ENCODE data around the gene NAALADL2. TPM values are rescaled to one million over a fixed set of nuclear protein-coding genes. Genes with fewer than 3 reads are reported as not detected.

The NAALADL2 gene
- total RNA-seq, 4 donors from 2014 or later, result 0.36 to 9.2 (median 0.63) TPM

DNA sequence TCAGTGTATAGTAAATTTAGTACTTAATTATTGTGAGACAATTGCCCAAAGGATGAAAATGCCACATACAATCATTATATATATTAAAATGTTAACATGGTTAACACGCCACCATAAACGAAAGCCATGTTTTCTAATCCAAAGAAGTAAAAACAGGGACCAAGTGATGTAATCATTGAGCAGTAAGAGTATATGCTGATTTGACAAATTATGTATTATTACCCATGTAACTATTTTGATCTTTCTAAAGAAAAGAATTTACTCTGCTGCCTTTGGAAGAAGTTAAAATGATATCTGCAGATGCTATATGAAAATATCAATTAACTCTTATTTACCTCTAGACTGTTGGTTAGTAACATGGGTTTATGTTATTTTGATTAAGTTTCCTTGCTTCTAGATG is 150.2 kb downstream of the NAALADL2 start:
- no peak for TF ChIP-seq POLR2A (IDR thresholded peaks at IDR 0.05)
- TF ChIP-seq, protein P1, sequence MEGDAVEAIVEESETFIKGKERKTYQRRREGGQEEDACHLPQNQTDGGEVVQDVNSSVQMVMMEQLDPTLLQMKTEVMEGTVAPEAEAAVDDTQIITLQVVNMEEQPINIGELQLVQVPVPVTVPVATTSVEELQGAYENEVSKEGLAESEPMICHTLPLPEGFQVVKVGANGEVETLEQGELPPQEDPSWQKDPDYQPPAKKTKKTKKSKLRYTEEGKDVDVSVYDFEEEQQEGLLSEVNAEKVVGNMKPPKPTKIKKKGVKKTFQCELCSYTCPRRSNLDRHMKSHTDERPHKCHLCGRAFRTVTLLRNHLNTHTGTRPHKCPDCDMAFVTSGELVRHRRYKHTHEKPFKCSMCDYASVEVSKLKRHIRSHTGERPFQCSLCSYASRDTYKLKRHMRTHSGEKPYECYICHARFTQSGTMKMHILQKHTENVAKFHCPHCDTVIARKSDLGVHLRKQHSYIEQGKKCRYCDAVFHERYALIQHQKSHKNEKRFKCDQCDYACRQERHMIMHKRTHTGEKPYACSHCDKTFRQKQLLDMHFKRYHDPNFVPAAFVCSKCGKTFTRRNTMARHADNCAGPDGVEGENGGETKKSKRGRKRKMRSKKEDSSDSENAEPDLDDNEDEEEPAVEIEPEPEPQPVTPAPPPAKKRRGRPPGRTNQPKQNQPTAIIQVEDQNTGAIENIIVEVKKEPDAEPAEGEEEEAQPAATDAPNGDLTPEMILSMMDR (IDR thresholded peaks at IDR 0.05 in 4 of 5, conservative IDR thresholded peaks at IDR 0.05 in 1 of 5), result no peak
- intact Hi-C loops (cut with DNase I; ENCODE audit: low total_unique reads) (no loop called here), in situ Hi-C loops (cut with MboI; ENCODE audit: low sequenced_read_pairs in 4 of 4) (no loop called here)
- Histone ChIP-seq H3K4me3 (no peak overlapping the region), H3K9me3 (no peaks in the 10 kb centered on the region), H3K27me3 (no peaks in the 10 kb centered on the region), H3K27ac (no peak overlapping the region), H3K36me3 (no peaks in the 10 kb centered on the region), H3K4me1 (no peaks in the 10 kb centered on the region)
- ATAC-seq, result no peak
- DNase-seq, result no peak

DNA sequence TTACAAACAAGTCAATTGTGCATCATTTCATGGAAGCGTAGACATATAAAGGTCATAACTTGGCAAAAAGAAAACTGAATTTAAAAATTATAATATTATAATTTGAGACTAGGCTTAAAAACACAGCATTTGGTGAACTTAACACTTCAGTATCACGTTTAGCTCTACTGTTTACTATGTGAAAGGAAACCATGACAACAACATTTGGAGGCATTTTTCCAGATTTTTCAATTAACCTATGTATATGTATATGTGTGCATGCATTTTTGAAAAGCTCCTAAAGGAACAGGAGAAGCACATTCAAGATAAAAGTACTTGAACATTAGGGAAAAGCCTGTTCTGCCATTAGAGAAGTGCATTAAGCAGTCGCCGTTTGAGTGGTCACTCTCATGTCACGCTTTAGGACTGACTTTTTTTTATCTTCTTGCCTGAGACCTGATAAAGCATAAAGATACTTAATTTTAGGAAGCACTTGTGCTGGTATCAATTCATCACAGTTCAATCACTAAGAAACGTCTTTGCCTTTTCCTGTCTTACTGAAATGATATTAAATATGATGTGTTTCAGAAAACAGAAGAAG is 156.0 kb downstream of the NAALADL2 start:
- H3K27me3 ChIP-seq, result no peaks in the 10 kb centered on the region
- DNase-seq (no peak), ATAC-seq (no peak)
- no peaks in the 10 kb centered on the region for H3K4me1 ChIP-seq
- no peak overlapping the region for H3K4me3 ChIP-seq
- TF ChIP-seq, protein P1 (IDR thresholded peaks at IDR 0.05 in 4 of 5, conservative IDR thresholded peaks at IDR 0.05 in 1 of 5), result no peak
- TF ChIP-seq POLR2A (IDR thresholded peaks at IDR 0.05), result no peak
- H3K36me3 ChIP-seq, result no peaks in the 10 kb centered on the region
- intact Hi-C loops (cut with DNase I; ENCODE audit: low total_unique reads) (no loop called here), in situ Hi-C loops (cut with MboI; ENCODE audit: low sequenced_read_pairs in 4 of 4) (no loop called here)
- no peaks in the 10 kb centered on the region for H3K9me3 ChIP-seq
- no peak overlapping the region for H3K27ac ChIP-seq

DNA sequence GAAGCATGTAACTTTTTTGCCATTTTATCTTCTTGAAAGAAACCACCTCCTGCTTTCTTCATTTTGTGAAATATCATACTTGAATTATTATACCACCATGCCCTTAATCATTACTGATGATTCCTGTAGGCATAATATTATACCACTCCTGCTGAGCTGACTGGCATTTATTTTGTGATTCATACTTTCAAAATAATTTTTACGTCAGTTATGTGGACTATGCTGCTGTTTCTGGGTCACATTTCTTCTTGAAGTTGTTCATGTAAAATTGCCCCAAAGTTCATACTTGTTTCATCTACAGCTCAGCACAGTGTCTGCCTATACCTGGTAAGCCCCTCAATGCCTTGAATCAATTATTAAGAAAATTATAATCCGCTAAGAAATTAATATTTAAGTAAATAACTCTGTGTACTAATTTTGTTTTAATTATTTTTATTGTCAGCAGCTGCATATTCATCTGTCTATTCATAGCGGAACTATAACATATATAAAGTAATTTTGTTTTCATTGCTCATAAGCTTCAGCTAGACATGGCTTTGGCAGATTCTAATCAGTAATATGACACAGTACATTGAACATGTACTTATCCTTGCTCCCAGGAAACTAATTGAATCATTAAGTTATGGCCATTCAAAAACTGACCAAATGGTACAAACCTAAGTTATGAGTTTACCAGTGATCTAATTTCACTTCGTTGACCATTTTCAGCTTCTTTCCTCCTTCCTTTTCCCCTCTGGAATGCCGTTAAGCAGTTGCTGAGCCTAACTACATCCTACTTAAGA is 160.0 kb downstream of the NAALADL2 start:
- DNase-seq (no peak), ATAC-seq (no peak)
- H3K27ac ChIP-seq, result no peak overlapping the region
- H3K9me3 ChIP-seq, result no peaks in the 10 kb centered on the region
- TF ChIP-seq, protein P1 (IDR thresholded peaks at IDR 0.05 in 4 of 5, conservative IDR thresholded peaks at IDR 0.05 in 1 of 5), result no peak
- TF ChIP-seq POLR2A (IDR thresholded peaks at IDR 0.05), result no peak
- in situ Hi-C loops (cut with MboI; ENCODE audit: low sequenced_read_pairs in 4 of 4), result no loop called here
- H3K36me3 ChIP-seq, result no peaks in the 10 kb centered on the region
- no peaks in the 10 kb centered on the region for H3K27me3 ChIP-seq
- no peaks in the 10 kb centered on the region for H3K4me1 ChIP-seq
- no peak overlapping the region for H3K4me3 ChIP-seq
- intact Hi-C loops (cut with DNase I; ENCODE audit: low total_unique reads), result no loop called here

DNA sequence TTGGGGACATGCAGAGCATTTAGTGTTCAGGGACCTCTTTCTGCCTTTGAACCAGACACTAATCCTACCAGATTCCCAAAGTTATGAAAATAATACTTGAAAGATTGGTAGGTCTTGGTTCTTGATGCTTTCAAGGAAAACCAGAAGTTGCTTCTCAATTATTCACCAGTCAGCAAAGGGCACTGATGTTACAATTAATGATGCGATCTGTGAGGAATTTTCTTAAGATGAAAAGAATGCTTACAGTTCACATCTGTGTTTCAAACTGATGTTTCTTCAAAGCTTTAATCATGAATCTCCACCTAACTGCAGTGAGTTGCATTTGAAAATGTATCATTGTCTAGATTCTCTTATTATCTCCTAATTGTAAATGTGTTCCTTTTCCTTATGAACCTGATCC is 161.0 kb downstream of the NAALADL2 start:
- no peak for DNase-seq
- no peak overlapping the region for H3K4me3 ChIP-seq
- no peaks in the 10 kb centered on the region for H3K27me3 ChIP-seq
- no peaks in the 10 kb centered on the region for H3K4me1 ChIP-seq
- no peak overlapping the region for H3K27ac ChIP-seq
- H3K36me3 ChIP-seq, result no peaks in the 10 kb centered on the region
- ATAC-seq, result no peak
- H3K9me3 ChIP-seq, result no peaks in the 10 kb centered on the region
- intact Hi-C loops (cut with DNase I; ENCODE audit: low total_unique reads), result no loop called here
- no peak for TF ChIP-seq POLR2A (IDR thresholded peaks at IDR 0.05)
- TF ChIP-seq, protein P1 (IDR thresholded peaks at IDR 0.05 in 4 of 5, conservative IDR thresholded peaks at IDR 0.05 in 1 of 5), result no peak
- in situ Hi-C loops (cut with MboI; ENCODE audit: low sequenced_read_pairs in 4 of 4), result no loop called here

Data from gastrocnemius medialis (tissue), 4 donors.